ENCODE data around the gene SCN3A. TPM values are rescaled to one million over a fixed set of nuclear protein-coding genes. Genes with fewer than 3 reads are reported as not detected.

SCN3A gene
- total RNA-seq, 1 donor from 2014 or later, result 0.35 TPM

GRCh38 chr2:165064743-165065142, 139.1 kb downstream of the SCN3A start:
- no peak for DNase-seq (ENCODE audit: low spot score)
- intact Hi-C loops (cut with DNase I), result no loop called here

DNA sequence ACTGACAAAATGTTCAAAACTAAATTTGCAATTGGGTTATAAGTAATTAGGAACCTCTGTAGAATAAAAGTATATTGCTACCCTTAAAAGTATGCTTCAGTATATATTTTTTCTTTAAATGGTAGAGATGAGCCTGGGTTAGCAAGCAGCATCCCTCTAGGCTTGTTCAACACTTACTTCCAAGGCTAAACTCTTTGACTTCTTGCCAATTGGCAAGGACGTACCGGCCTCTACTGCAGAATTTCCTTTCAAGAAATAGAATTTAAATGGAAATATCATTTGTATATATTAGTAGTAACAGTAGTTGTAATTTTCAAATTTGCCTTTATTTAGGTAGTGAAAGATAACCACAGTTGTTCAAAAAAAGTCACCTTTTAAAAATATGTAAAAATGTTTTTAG, 143.4 kb downstream of the SCN3A start:
- no peak for DNase-seq (ENCODE audit: low spot score)
- intact Hi-C loops (cut with DNase I), result no loop called here

DNA sequence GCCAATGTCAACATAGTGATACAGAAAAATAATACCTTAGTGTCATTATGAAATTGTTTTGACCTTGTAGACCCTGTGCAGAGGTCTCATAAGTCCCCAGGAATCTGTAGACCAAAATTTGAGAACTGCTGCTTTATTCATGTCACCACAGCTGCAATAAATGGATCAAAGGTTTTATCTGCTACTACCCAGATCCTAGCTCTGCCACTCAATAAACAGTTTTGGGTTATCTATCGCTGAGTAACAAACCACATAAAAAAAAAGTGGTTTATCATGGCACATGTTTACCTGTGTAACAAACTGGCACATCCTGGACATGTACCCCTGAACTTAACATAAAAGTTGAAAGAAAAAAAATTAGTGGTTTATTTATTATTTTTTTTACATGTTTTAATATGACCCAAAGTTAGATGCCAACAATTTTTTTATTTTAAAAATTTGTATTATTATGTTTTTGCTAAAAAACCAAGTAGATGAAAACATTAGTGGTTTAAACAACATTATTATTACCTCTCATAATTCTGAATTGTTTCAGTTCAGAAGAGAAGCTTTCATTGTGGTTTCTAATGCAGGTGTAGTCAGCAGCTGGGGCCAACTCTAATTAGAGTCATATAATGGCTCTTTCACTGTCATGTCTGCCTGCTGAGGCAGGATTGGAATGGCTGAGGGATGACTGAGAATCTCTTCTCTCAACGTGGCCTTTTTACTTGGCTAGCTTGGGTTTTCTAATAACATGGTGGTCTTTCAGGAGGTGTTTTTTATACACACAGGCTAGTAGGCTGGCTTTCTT, 145.2 kb downstream of the SCN3A start:
- intact Hi-C loops (cut with DNase I), result no loop called here
- DNase-seq (ENCODE audit: low spot score), result no peak

GRCh38 chr2:165057931-165058330, 145.9 kb downstream of the SCN3A start:
- DNase-seq (ENCODE audit: low spot score), result no peak
- intact Hi-C loops (cut with DNase I), result no loop called here

GRCh38 chr2:165057308-165057707, 146.5 kb downstream of the SCN3A start:
- intact Hi-C loops (cut with DNase I), result no loop called here
- no peak for DNase-seq (ENCODE audit: low spot score)

GRCh38 chr2:165056564-165056963, 147.3 kb downstream of the SCN3A start:
- no peak for DNase-seq (ENCODE audit: low spot score)
- intact Hi-C loops (cut with DNase I), result no loop called here

DNA sequence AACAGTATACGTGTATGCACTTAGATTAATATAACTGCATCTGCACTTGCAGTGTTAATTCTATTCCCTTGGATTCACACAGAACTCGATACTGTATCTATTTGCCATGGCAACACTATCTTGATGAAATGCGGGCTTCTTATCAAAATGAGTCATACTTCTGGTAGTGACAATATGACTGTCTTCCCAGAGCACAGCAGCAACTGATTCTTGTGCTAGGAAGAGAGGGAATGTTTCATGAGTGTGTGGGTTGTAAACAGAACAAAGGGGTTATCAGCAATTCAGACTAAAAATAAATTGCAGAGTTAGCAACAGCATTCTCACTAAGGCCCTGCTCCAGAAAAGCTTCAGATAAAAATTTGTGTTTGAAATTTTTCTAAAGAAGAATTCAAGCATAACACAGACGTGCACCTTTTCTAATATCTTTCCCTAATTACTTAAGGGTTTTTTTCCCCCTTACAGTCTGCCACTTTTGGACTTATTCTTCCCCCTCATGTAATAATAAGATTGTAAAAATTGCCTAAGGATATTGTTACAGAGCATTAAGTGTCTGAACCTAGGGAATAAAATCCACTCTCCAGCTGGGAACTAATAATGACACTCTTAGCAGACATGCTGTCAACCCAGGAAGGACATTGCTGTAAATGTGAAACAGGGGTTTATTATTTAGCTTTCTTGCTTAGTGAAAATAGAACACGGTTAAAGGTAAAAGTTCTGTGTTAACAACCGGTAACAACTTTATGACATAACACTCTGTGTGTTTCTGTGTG, 148.6 kb downstream of the SCN3A start:
- no peak for DNase-seq (ENCODE audit: low spot score)
- intact Hi-C loops (cut with DNase I), result no loop called here

DNA sequence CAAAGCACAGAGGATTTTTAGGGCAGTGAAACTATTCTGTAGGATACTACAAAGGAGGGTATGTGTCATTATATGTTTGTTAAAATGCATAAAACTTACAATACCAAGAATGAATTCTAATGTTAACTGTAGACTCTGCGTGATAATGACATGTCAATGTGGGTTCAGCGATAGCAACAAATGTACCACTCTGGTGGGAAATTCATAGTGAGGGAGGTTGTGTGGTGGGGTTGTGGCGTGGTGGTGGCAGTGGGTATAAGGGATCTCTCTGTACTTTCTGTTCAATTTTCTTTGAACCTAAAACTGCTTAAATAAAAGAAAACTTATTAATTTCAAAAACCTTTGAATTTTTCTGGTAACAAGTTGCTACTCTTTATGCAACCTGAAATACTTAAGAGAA, 149.2 kb downstream of the SCN3A start:
- intact Hi-C loops (cut with DNase I), result no loop called here
- DNase-seq (ENCODE audit: low spot score), result no peak

- intact Hi-C loops (cut with DNase I), result no loop called here
- no peak for DNase-seq (ENCODE audit: low spot score)
Measured at GRCh38 chr2:165044505-165045303, 159.1 kb downstream of the SCN3A start.

Other genes starting within 250 kb of the SCN3A start
- 0.51 TPM for gene SLC38A11, start 248.5 kb downstream of the SCN3A start, total RNA-seq
- 0.13 TPM for gene SCN2A, start 35.4 kb upstream of the SCN3A start, total RNA-seq